GM12801 (cell line): ENCODE results near the gene GRB10.

Experiments
- TF ChIP-seq, protein P1 (sequence below): IDR thresholded peaks from one replicate; pipeline ENCODE4 v1.5.1; 2011; ENCODE audit warnings: control low read depth; ENCODE audit not compliant: insufficient read length; ENCODE audit errors: extremely low read depth

GRB10 gene

DNA sequence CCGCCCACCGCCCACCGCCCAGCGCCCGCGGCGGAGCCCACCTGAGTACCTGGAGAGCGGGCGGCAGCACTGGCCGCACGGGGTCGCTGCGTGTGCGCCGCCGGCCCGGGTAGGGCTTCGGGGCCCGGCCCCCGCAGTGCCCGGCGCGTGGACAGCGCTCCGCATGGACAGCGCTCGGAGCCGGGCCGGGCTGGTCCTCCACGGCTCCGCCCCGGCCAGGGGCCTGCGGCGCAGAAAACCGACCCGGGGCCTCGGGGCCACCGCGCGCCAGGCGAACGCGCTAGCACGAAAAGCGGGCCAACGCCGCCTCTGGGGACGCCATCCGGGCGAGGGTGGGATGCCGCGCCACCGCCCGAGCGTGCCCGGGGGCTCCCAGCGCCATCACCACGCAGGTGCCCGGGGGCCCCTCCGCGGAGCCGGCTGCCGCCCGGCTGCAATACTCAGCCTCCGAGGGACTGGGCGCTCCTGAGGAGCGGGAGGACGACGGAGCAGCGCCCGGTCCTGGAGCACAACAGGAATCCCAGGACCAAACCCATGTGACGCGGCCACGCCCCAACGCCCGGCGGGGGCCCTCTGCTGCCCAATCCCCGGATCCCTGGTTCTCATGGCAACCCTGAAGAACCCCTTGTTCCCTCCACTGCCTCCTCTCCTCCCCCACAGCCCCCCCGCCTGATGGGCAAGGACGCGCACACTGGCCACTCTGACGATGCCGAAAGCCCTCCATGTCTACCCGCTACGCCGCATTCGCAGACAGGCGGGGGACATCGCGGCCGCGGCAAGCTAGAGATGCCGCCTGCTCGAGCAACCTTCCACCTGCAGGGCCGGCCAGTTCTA is at the start of gene GRB10:
Gene GRB10 (minus strand): TSS at position 522 of the 834 bp plus-strand sequence. CDS start 50,574 bp downstream, outside the sequence.
- TF ChIP-seq, protein P1, sequence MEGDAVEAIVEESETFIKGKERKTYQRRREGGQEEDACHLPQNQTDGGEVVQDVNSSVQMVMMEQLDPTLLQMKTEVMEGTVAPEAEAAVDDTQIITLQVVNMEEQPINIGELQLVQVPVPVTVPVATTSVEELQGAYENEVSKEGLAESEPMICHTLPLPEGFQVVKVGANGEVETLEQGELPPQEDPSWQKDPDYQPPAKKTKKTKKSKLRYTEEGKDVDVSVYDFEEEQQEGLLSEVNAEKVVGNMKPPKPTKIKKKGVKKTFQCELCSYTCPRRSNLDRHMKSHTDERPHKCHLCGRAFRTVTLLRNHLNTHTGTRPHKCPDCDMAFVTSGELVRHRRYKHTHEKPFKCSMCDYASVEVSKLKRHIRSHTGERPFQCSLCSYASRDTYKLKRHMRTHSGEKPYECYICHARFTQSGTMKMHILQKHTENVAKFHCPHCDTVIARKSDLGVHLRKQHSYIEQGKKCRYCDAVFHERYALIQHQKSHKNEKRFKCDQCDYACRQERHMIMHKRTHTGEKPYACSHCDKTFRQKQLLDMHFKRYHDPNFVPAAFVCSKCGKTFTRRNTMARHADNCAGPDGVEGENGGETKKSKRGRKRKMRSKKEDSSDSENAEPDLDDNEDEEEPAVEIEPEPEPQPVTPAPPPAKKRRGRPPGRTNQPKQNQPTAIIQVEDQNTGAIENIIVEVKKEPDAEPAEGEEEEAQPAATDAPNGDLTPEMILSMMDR = no peak

DNA sequence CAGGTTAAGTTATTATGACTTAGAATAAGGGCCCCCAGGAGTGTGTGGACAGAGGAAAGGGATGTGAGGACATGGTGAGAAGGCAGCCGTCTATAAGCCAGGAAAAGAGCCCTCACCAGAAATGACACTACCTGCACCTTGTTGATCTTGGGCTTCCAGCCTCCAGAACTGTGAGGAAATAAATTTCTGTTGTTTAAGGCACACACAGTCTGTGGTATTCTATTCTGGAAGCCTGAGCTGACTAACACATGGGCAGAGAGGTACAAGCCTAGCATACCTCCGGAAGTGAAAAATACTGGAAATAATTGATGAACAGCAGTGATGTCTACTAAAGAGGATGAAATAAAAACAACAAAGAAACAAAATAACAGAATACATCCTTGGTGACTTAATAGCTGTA is 46.1 kb upstream of the GRB10 start:
- TF ChIP-seq, protein P1 = no peak

DNA sequence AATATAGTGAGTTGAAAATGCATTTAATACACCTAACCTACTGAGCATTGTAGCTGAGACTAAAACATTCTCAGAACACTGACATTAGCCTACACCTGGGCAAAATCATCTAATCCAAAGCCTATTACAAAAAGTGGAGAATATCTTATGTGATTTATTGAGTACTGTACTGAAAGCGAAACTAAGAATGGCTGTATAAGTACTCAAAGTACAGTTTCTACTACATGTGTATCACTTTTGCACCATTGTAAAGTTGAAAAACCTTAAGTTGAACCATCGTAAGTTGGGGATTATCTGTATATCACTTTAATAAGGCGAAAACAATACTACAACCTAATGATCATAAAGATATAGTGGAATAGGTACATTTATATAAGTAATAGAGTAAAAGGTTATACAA is 45.4 kb upstream of the GRB10 start:
- TF ChIP-seq, protein P1 = no peak

DNA sequence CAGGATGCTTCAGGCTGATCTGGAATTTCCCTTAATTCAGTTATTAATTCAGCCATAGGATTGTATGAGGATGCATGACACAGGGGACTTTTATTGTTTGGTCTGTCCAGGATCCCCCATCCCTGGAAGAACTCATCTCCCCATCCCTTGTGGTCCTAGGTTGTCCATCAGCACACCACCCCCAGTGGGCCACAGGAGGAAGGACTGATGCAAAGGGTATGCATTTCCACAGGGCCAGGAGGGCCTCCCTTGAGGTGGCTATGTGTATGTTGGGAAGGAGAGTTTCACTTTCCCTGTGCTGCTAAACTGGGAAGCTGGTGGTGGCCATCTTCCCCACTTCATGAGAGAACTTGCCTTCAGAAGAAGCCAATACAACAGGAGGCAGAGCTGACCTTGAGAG is 44.6 kb upstream of the GRB10 start:
- TF ChIP-seq, protein P1 = no peak

DNA sequence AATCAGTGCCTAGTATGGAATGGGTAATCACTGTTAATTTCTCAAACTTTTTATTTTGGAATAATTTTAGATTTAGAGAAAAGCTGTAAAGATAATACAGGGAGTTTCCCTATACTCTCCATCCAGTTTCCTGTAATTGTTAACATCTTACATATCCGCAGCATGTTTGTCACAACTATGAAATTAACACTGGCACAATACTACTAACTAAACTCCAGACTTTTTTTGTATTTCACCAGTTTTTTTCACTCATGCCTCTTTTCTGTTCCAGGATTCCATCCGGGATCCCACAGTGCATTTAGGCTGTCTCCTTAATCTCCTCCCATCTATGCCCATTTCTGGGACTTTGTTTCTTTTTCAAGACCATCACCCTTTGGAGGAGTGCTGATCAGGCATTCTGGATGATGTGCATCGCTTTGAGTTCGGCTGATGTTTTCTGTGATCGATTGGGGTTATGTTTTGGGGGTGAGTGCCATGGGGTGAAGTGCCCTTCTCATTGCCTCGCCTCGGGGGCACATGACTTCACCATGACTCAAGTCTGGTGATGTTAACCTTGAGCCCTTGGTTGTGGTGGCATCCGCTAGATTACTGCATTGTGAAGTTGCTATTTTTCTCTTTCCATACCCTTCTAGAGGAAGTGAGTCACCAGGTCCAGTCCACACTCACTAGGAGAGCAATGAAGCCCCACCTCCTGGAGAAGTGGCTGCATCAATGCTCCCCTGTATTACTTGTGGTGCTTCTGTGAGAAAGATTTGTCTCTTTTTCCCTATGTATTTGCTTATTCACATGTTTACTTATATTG is 43.9 kb upstream of the GRB10 start:
- TF ChIP-seq, protein P1 = no peak

DNA sequence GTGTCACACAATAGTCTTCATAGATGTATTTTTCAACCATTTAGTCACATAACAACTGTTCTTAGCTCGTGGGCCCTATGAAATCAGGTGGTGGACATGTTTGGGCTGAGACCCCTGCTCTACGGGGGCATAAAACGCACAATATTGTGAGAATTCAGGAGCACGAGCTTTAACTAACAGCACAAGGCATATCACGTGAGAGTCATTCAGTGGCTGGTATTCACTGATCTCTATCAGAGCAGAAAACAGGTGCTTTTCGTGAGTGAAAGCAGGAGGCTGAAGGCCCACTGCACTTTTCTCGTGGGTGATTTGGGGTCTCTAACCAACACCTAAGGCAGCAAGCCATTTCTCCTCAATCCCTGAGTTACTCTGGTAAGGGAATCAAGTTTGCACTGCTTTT is 42.8 kb upstream of the GRB10 start:
- TF ChIP-seq, protein P1 = no peak

DNA sequence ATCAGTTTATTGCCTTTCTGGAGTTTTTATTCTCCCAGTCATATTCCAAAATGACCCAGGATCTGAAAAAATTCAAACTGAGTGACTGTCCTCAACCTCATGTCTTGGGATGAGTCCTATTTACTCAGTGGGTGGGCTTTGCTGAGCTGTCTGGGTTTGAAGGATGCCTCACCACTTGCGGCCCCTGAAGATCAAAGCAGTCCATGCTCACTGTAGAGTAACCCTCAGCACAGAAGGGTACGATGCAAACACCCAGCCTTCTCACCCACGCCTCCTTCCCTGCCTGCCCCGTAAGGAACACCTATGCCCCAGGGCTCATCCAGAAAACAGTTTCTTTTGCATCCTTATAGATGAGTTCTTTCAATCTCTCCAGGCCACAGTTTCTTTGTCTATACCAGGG is 42.2 kb upstream of the GRB10 start:
- TF ChIP-seq, protein P1 = no peak
